ENCODE measurements around the gene PSMD4. TPM values are rescaled to one million over a fixed set of nuclear protein-coding genes. Genes with fewer than 3 reads are reported as not detected.

The PSMD4 gene
- total RNA-seq, 6 donors from 2014 or later = 102 to 132 (median 119) TPM

GRCh38 chr1:151237678-151238466, 16.7 kb upstream of the PSMD4 start:
- no peak overlapping the region for H3K4me3 ChIP-seq
- peaks cover 68 to 100% (median 91%) of the 10 kb centered on the region in 4 donors for H3K36me3 ChIP-seq
- TF ChIP-seq POLR2AphosphoS5 (IDR thresholded peaks at IDR 0.05) (no peak), EP300 (IDR thresholded peaks at IDR 0.05) (no peak), CTCF (IDR thresholded peaks at IDR 0.05) (no peak), POLR2A (IDR thresholded peaks at IDR 0.05) (no peak)
- peak in 1 of 2 donors; percentile 10 for ATAC-seq (ENCODE audit: low FRiP score in 2 of 2)
- DNase-seq = no peak
- 84 to 86% methylated on average over 4 of the region's 4 CpGs for WGBS, 2 donors
- no peaks in the 10 kb centered on the region for H3K4me1 ChIP-seq
- no peaks in the 10 kb centered on the region for H3K9me3 ChIP-seq
- no peaks in the 10 kb centered on the region for H3K27me3 ChIP-seq
- H3K27ac ChIP-seq = no peak overlapping the region

- Histone ChIP-seq H3K36me3 (peaks cover 70 to 100% (median 93%) of the 10 kb centered on the region in 4 donors), H3K27ac (no peak overlapping the region), H3K4me3 (no peak overlapping the region), H3K4me1 (no peaks in the 10 kb centered on the region), H3K27me3 (no peaks in the 10 kb centered on the region), H3K9me3 (no peaks in the 10 kb centered on the region)
- no peak for TF ChIP-seq EP300 (IDR thresholded peaks at IDR 0.05)
- no peak for TF ChIP-seq POLR2A (IDR thresholded peaks at IDR 0.05)
- TF ChIP-seq POLR2AphosphoS5 (IDR thresholded peaks at IDR 0.05) = no peak
- no peak for TF ChIP-seq CTCF (IDR thresholded peaks at IDR 0.05)
- DNase-seq (no peak), ATAC-seq (ENCODE audit: low FRiP score in 2 of 2) (peak in 1 of 2 donors; percentile 53)
- 81 to 91% methylated on average over 1 of the region's 1 CpG for WGBS, 2 donors
Observed at GRCh38 chr1:151238467-151238739, 16.1 kb upstream of the PSMD4 start.

- no peaks in the 10 kb centered on the region for H3K4me1 ChIP-seq
- no peaks in the 10 kb centered on the region for H3K27me3 ChIP-seq
- WGBS, 2 donors = 97% methylated on average over 2 of the region's 2 CpGs
- H3K9me3 ChIP-seq = no peaks in the 10 kb centered on the region
- H3K27ac ChIP-seq = no peak overlapping the region
- TF ChIP-seq POLR2A (IDR thresholded peaks at IDR 0.05) = no peak
- TF ChIP-seq EP300 (IDR thresholded peaks at IDR 0.05) = no peak
- no peak for TF ChIP-seq POLR2AphosphoS5 (IDR thresholded peaks at IDR 0.05)
- TF ChIP-seq CTCF (IDR thresholded peaks at IDR 0.05) = no peak
- DNase-seq (no peak), ATAC-seq (ENCODE audit: low FRiP score in 2 of 2) (no peak)
- no peak overlapping the region for H3K4me3 ChIP-seq
- peaks cover 45 to 100% (median 96%) of the 10 kb centered on the region in 4 donors for H3K36me3 ChIP-seq
Observed at GRCh38 chr1:151242442-151242841, 12.1 kb upstream of the PSMD4 start.

- Histone ChIP-seq H3K9me3 (no peaks in the 10 kb centered on the region), H3K4me3 (no peak overlapping the region), H3K27me3 (no peaks in the 10 kb centered on the region), H3K4me1 (no peaks in the 10 kb centered on the region), H3K27ac (no peak overlapping the region), H3K36me3 (peaks cover 46 to 100% (median 96%) of the 10 kb centered on the region in 4 donors)
- WGBS, 2 donors = 89% methylated on average over 5 of the region's 5 CpGs
- TF ChIP-seq EP300 (IDR thresholded peaks at IDR 0.05) (no peak), CTCF (IDR thresholded peaks at IDR 0.05) (no peak), POLR2A (IDR thresholded peaks at IDR 0.05) (no peak), POLR2AphosphoS5 (IDR thresholded peaks at IDR 0.05) (no peak)
- no peak for DNase-seq
- no peak for ATAC-seq (ENCODE audit: low FRiP score in 2 of 2)
Observed at GRCh38 chr1:151243683-151244216, 10.8 kb upstream of the PSMD4 start.

GRCh38 chr1:151246786-151247185, 7.7 kb upstream of the PSMD4 start:
- Histone ChIP-seq H3K9me3 (no peaks in the 10 kb centered on the region), H3K36me3 (peaks cover 33 to 81% (median 76%) of the 10 kb centered on the region in 4 donors), H3K27ac (no peak overlapping the region), H3K4me1 (no peaks in the 10 kb centered on the region), H3K27me3 (no peaks in the 10 kb centered on the region), H3K4me3 (no peak overlapping the region)
- DNase-seq (no peak), ATAC-seq (ENCODE audit: low FRiP score in 2 of 2) (no peak)
- WGBS, 2 donors = 92 to 93% methylated on average over 2 of the region's 2 CpGs
- TF ChIP-seq EP300 (IDR thresholded peaks at IDR 0.05) (no peak), CTCF (IDR thresholded peaks at IDR 0.05) (no peak), POLR2A (IDR thresholded peaks at IDR 0.05) (no peak)

Measured in upper lobe of left lung (tissue), 6 donors.